HG02938 (cell line): ENCODE measurements around the gene FAM50B.
"Not testable (repeated sequence)": the region's sequence is repeated elsewhere in the genome, so short reads cannot be mapped to it uniquely, and the experiment has no call there.

ENCODE experiments used
- ATAC-seq: cut with Tn5 transposase; IDR thresholded peaks from one replicate; pipeline ENCODE4 v1.9.1; 2021; ENCODE audit warnings: mild to moderate bottlenecking, moderate library complexity; ENCODE audit not compliant: unreplicated experiment

Gene FAM50B

GRCh38 chr6:3844097-3844463 is 5.1 kb upstream of the FAM50B start:
- ATAC-seq, result no peak

- no peak for ATAC-seq
Observed at GRCh38 chr6:3847521-3847920, 1.7 kb upstream of the FAM50B start.

- no peak for ATAC-seq
Observed at GRCh38 chr6:3848380-3848779, 793 bp upstream of the FAM50B start.

GRCh38 chr6:3849681-3850450 is 693 bp downstream of the FAM50B start:
- ATAC-seq, result no peak

- no peak for ATAC-seq
Observed at GRCh38 chr6:3850451-3851203, 1.5 kb downstream of the FAM50B start.

GRCh38 chr6:3851839-3852238 is 2.7 kb downstream of the FAM50B start:
- no peak for ATAC-seq

GRCh38 chr6:3852391-3852790 is 3.2 kb downstream of the FAM50B start:
- no peak for ATAC-seq

GRCh38 chr6:3855866-3856265 is 6.7 kb downstream of the FAM50B start:
- ATAC-seq, result no peak

GRCh38 chr6:3856576-3856975 is 7.4 kb downstream of the FAM50B start:
- no peak for ATAC-seq

GRCh38 chr6:3857468-3858456 is 8.6 kb downstream of the FAM50B start:
- ATAC-seq, result no peak

- no peak for ATAC-seq
Observed at GRCh38 chr6:3859878-3860552, 10.8 kb downstream of the FAM50B start.

- no peak for ATAC-seq
Observed at GRCh38 chr6:3861424-3861823, 12.3 kb downstream of the FAM50B start.

GRCh38 chr6:3862038-3862437 is 12.9 kb downstream of the FAM50B start:
- no peak for ATAC-seq

- not testable (repeated sequence) for ATAC-seq
Observed at GRCh38 chr6:3863322-3863721, 14.1 kb downstream of the FAM50B start.

GRCh38 chr6:3865463-3865862 is 16.3 kb downstream of the FAM50B start:
- no peak for ATAC-seq

GRCh38 chr6:3867641-3868502 is 18.7 kb downstream of the FAM50B start:
- no peak for ATAC-seq

GRCh38 chr6:3868544-3868943 is 19.4 kb downstream of the FAM50B start:
- no peak for ATAC-seq

GRCh38 chr6:3869284-3869631 is 20.1 kb downstream of the FAM50B start:
- ATAC-seq, result no peak

- ATAC-seq, result no peak
Observed at GRCh38 chr6:3869632-3870527, 20.7 kb downstream of the FAM50B start.
